Smooth muscle cell of the pulmonary artery (primary cell): ENCODE results near the gene VWA5A. TPM values are rescaled to one million over a fixed set of nuclear protein-coding genes. Genes with fewer than 3 reads are reported as not detected.

Experiments
- total RNA-seq: library from RNA; depleted of rRNA; stranded (reverse); fragments of >200 nt; gene quantifications from 2 replicates; pipeline ENCODE4 v1.2.3, GENCODE V29; 2014

VWA5A gene
- 18.4 and 21.8 TPM in 2 replicates for total RNA-seq

GRCh38 chr11:124114942-124115781 lies at the start of gene VWA5A:
Gene VWA5A, plus strand, starts transcription at chr11:124115450. Its CDS starts 2,062 bp downstream, at chr11:124117512.

GRCh38 chr11:124183068-124183467 lies 67.8 kb downstream of the VWA5A start, which contains the start of gene OR10D3:
Gene OR10D3, plus strand, starts transcription at chr11:124183345. Its CDS starts 1,925 bp downstream, at chr11:124185270.

Other genes starting within 250 kb of the VWA5A start
- not detected in 2 replicates for gene TMEM225, start 229.8 kb upstream of the VWA5A start, total RNA-seq
- gene OR8D4, start 213.3 kb upstream of the VWA5A start, total RNA-seq = not detected in 2 replicates
- gene OR4D5, start 175.8 kb upstream of the VWA5A start, total RNA-seq = not detected in 2 replicates
- gene OR6T1, start 171.6 kb upstream of the VWA5A start, total RNA-seq = not detected in 2 replicates
- gene OR10S1, start 137.7 kb upstream of the VWA5A start, total RNA-seq = not detected in 2 replicates
- gene OR10G6, start 120.3 kb upstream of the VWA5A start, total RNA-seq = not detected in 2 replicates
- not detected in 2 replicates for gene OR10G4, start 102.5 kb upstream of the VWA5A start, total RNA-seq
- gene OR10G9, start 92.4 kb upstream of the VWA5A start, total RNA-seq = not detected in 2 replicates
- gene OR10G8, start 88.7 kb upstream of the VWA5A start, total RNA-seq = not detected in 2 replicates
- not detected in 2 replicates for gene OR10G7, start 74.1 kb upstream of the VWA5A start, total RNA-seq
- gene OR10D3, start 67.9 kb downstream of the VWA5A start, total RNA-seq = not detected in 2 replicates
- not detected in 2 replicates for gene OR8G1, start 125.6 kb downstream of the VWA5A start, total RNA-seq
- not detected in 2 replicates for gene OR8G5, start 140.9 kb downstream of the VWA5A start, total RNA-seq
- gene OR8D1, start 198.5 kb downstream of the VWA5A start, total RNA-seq = not detected in 2 replicates
- not detected in 2 replicates for gene OR8D2, start 204.7 kb downstream of the VWA5A start, total RNA-seq